22Rv1 (cell line): ENCODE data around the gene LRCH1.

Experiments
- ZFX ChIP-seq: fragments of 450-650 bp; IDR thresholded peaks from 2 replicates; pipeline ENCODE4 v1.6.1; 2017; ENCODE audit warnings: antibody characterized with exemption, borderline replicate concordance
- TF ChIP-seq, protein P1 (sequence below): fragments of 450-650 bp; IDR thresholded peaks from 2 replicates; pipeline ENCODE4 v1.5.1; 2017; ENCODE audit warnings: mild to moderate bottlenecking

DNA sequence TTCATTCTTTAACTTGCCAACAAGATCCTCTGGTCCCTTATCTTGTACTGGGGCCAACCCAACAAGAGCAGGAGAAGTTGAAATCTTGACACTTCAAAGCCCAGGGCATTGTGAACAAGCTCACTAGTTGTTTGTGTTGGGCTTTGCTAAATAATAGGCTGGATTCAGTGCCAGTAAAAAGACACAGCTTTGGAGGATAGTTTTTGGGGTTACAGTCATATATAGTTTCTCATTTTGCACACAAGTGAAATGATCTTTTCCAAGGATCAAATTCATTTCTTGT lies 30.3 kb upstream of the LRCH1 start:
- TF ChIP-seq, protein P1, sequence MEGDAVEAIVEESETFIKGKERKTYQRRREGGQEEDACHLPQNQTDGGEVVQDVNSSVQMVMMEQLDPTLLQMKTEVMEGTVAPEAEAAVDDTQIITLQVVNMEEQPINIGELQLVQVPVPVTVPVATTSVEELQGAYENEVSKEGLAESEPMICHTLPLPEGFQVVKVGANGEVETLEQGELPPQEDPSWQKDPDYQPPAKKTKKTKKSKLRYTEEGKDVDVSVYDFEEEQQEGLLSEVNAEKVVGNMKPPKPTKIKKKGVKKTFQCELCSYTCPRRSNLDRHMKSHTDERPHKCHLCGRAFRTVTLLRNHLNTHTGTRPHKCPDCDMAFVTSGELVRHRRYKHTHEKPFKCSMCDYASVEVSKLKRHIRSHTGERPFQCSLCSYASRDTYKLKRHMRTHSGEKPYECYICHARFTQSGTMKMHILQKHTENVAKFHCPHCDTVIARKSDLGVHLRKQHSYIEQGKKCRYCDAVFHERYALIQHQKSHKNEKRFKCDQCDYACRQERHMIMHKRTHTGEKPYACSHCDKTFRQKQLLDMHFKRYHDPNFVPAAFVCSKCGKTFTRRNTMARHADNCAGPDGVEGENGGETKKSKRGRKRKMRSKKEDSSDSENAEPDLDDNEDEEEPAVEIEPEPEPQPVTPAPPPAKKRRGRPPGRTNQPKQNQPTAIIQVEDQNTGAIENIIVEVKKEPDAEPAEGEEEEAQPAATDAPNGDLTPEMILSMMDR, result no peak
- TF ChIP-seq ZFX, result no peak
